Trophoblast cell (in vitro differentiated cells and primary cell): Measurements from ENCODE around the gene SELENOO.

ENCODE experiments used
- DNase-seq, 2 donors: peaks; one replicate each; pipeline ENCODE4 v3.0.0-alpha.2; 2016
- H2AFZ ChIP-seq: 2 replicates; pipeline ENCODE4 v1.6.1; 2013; ENCODE audit warnings: low read length, moderate library complexity, mild to moderate bottlenecking; ENCODE audit not compliant: insufficient read depth, poor library complexity
- H2AK5ac ChIP-seq: 2 replicates; pipeline ENCODE4 v1.6.1; 2013; ENCODE audit warnings: mild to moderate bottlenecking, low read length
- H2BK120ac ChIP-seq: 2 replicates; pipeline ENCODE4 v1.6.1; 2013; ENCODE audit warnings: low read length, mild to moderate bottlenecking, moderate library complexity; ENCODE audit not compliant: insufficient read depth, poor library complexity
- H2BK12ac ChIP-seq: 2 replicates; pipeline ENCODE4 v1.6.1; 2013; ENCODE audit warnings: mild to moderate bottlenecking, low read length, moderate library complexity
- H2BK5ac ChIP-seq: 2 replicates; pipeline ENCODE4 v1.6.1; 2013; ENCODE audit warnings: low read length, low read depth, moderate library complexity, mild to moderate bottlenecking; ENCODE audit not compliant: poor library complexity
- H3K14ac ChIP-seq: 2 replicates; pipeline ENCODE4 v1.6.1; 2013; ENCODE audit warnings: mild to moderate bottlenecking, low read length
- H3K18ac ChIP-seq: 2 replicates; pipeline ENCODE4 v1.6.1; 2013; ENCODE audit warnings: mild to moderate bottlenecking, low read length
- H3K23ac ChIP-seq: 2 replicates; pipeline ENCODE4 v1.6.1; 2013; ENCODE audit warnings: low read length
- H3K27ac ChIP-seq: 2 replicates; pipeline ENCODE4 v1.5.1; 2013; ENCODE audit warnings: low read depth, mild to moderate bottlenecking, inconsistent platforms, low read length, moderate library complexity
- H3K27me3 ChIP-seq: 2 replicates; pipeline ENCODE4 v1.6.1; 2013; ENCODE audit warnings: inconsistent platforms, mild to moderate bottlenecking, low read length, moderate library complexity; ENCODE audit not compliant: insufficient read depth
- H3K36me3 ChIP-seq, 2 experiments: 1 replicate in 1 of 2; 2 replicates in 1 of 2; pipeline ENCODE4 v1.6.1; 2013; ENCODE audit warnings: low read length in 2 of 2, mild to moderate bottlenecking in 2 of 2, moderate library complexity in 1 of 2; ENCODE audit not compliant: insufficient read depth in 2 of 2, control insufficient read depth in 1 of 2
- H3K4ac ChIP-seq: 2 replicates; pipeline ENCODE4 v1.6.1; 2013; ENCODE audit warnings: low read depth, mild to moderate bottlenecking, low read length, moderate library complexity
- H3K4me1 ChIP-seq, 2 experiments: 1 replicate in 1 of 2; 2 replicates in 1 of 2; pipeline ENCODE4 v1.6.1; 2013; ENCODE audit warnings: low read length in 2 of 2, mild to moderate bottlenecking in 2 of 2, moderate library complexity in 1 of 2; ENCODE audit not compliant: insufficient read depth in 2 of 2, control insufficient read depth in 1 of 2
- H3K4me2 ChIP-seq: 2 replicates; pipeline ENCODE4 v1.6.1; 2013; ENCODE audit warnings: inconsistent platforms, mild to moderate bottlenecking, low read length, moderate library complexity
- H3K4me3 ChIP-seq: 2 replicates; pipeline ENCODE4 v1.5.1; 2013; ENCODE audit warnings: mild to moderate bottlenecking, low read depth, low read length, inconsistent platforms
- H3K79me1 ChIP-seq: one replicate; pipeline ENCODE4 v1.6.1; 2013; ENCODE audit warnings: low read length
- H3K79me2 ChIP-seq: 2 replicates; pipeline ENCODE4 v1.6.1; 2013; ENCODE audit warnings: low read length, mild to moderate bottlenecking; ENCODE audit not compliant: control insufficient read depth, insufficient read depth, poor library complexity
- H3K9ac ChIP-seq: 2 replicates; pipeline ENCODE4 v1.6.1; 2013; ENCODE audit warnings: mild to moderate bottlenecking, low read length
- H3K9me3 ChIP-seq: 2 replicates; pipeline ENCODE4 v1.6.1; 2013; ENCODE audit warnings: low read depth, mild to moderate bottlenecking, control low read depth, inconsistent platforms, low read length; ENCODE audit not compliant: insufficient read depth
- H4K12ac ChIP-seq: 2 replicates; pipeline ENCODE4 v1.6.1; 2013; ENCODE audit warnings: low read depth, mild to moderate bottlenecking, low read length, moderate library complexity
- H4K8ac ChIP-seq: 2 replicates; pipeline ENCODE4 v1.6.1; 2013; ENCODE audit warnings: low read depth, mild to moderate bottlenecking, low read length, moderate library complexity
- H4K91ac ChIP-seq: one replicate; pipeline ENCODE4 v1.6.1; 2013; ENCODE audit warnings: low read depth, mild to moderate bottlenecking, low read length, moderate library complexity
- WGBS: extraction: QIAGEN DNeasy Blood & Tissue Kit; methylation state at CpG from one replicate; pipeline ENCODE4 v1.1.7; 2013; ENCODE audit warnings: missing lambda C conversion rate; ENCODE audit not compliant: insufficient read length, insufficient coverage; ENCODE audit errors: extremely low coverage; 5-methylcytosine and 5-hydroxymethylcytosine counted together

The SELENOO gene

GRCh38 chr22:50245214-50246072, 44.6 kb downstream of the SELENOO start:
- H3K4me2 ChIP-seq: peak overlapping the region; percentile 90
- peak overlapping the region; percentile 80 for H3K9ac ChIP-seq
- H3K4me3 ChIP-seq: peak overlapping the region; percentile 92
- no peak overlapping the region for H3K23ac ChIP-seq
- peak overlapping the region; percentile 29 for H2AK5ac ChIP-seq
- H4K8ac ChIP-seq: peak overlapping the region; percentile 97
- H3K18ac ChIP-seq: peak overlapping the region; percentile 95
- peak overlapping the region; percentile 52 for H2BK120ac ChIP-seq
- peak overlapping the region; percentile 75 for H3K4ac ChIP-seq
- peak overlapping the region; percentile 91 for H4K12ac ChIP-seq
- DNase-seq: no peak
- peaks cover 3% of the 10 kb centered on the region for H3K9me3 ChIP-seq
- H2BK5ac ChIP-seq: peak overlapping the region; percentile 73
- peaks cover 26 to 29% of the 10 kb centered on the region in 2 experiments for H3K36me3 ChIP-seq
- H3K4me1 ChIP-seq: peaks cover 15 to 24% of the 10 kb centered on the region in 2 experiments
- peak overlapping the region; percentile 86 for H4K91ac ChIP-seq
- no peaks in the 10 kb centered on the region for H3K27me3 ChIP-seq
- no peak overlapping the region for H2BK12ac ChIP-seq
- peak overlapping the region; percentile 86 for H2AFZ ChIP-seq
- peak overlapping the region; percentile 92 for H3K14ac ChIP-seq
- peaks cover 7% of the 10 kb centered on the region for H3K79me1 ChIP-seq
- peaks cover 11% of the 10 kb centered on the region for H3K79me2 ChIP-seq
- H3K27ac ChIP-seq: peak overlapping the region; percentile 87
- no CpG with 5 or more reads among the region's 53 CpGs for WGBS

- H4K12ac ChIP-seq: no peak overlapping the region
- no peak overlapping the region for H2BK5ac ChIP-seq
- peaks cover 3% of the 10 kb centered on the region for H3K9me3 ChIP-seq
- no peak overlapping the region for H3K27ac ChIP-seq
- H2AFZ ChIP-seq: no peak overlapping the region
- no peak overlapping the region for H2BK120ac ChIP-seq
- H3K4me1 ChIP-seq: peaks cover 18 to 29% of the 10 kb centered on the region in 2 experiments
- DNase-seq: no peak
- peaks cover 26 to 29% of the 10 kb centered on the region in 2 experiments for H3K36me3 ChIP-seq
- H3K23ac ChIP-seq: no peak overlapping the region
- H3K4me2 ChIP-seq: no peak overlapping the region
- H3K4ac ChIP-seq: no peak overlapping the region
- no peak overlapping the region for H3K14ac ChIP-seq
- H2AK5ac ChIP-seq: no peak overlapping the region
- H3K4me3 ChIP-seq: peak overlapping the region; percentile 16
- H4K8ac ChIP-seq: no peak overlapping the region
- H2BK12ac ChIP-seq: no peak overlapping the region
- WGBS: no CpG with 5 or more reads among the region's 20 CpGs
- H3K79me2 ChIP-seq: peaks cover 16% of the 10 kb centered on the region
- no peak overlapping the region for H4K91ac ChIP-seq
- no peaks in the 10 kb centered on the region for H3K27me3 ChIP-seq
- H3K18ac ChIP-seq: no peak overlapping the region
- no peak overlapping the region for H3K9ac ChIP-seq
- H3K79me1 ChIP-seq: peaks cover 13% of the 10 kb centered on the region
Observed at GRCh38 chr22:50246242-50247175, 45.7 kb downstream of the SELENOO start.

- no peak overlapping the region for H3K27ac ChIP-seq
- H3K36me3 ChIP-seq: peaks cover 26 to 29% of the 10 kb centered on the region in 2 experiments
- H3K79me2 ChIP-seq: peaks cover 16% of the 10 kb centered on the region
- DNase-seq: peak; percentile 34 to 58
- H3K27me3 ChIP-seq: no peaks in the 10 kb centered on the region
- WGBS: no CpG with 5 or more reads among the region's 16 CpGs
- H3K4ac ChIP-seq: no peak overlapping the region
- H2BK5ac ChIP-seq: no peak overlapping the region
- no peak overlapping the region for H2AK5ac ChIP-seq
- H4K91ac ChIP-seq: no peak overlapping the region
- H3K4me2 ChIP-seq: no peak overlapping the region
- H3K9me3 ChIP-seq: peaks cover 3% of the 10 kb centered on the region
- H3K14ac ChIP-seq: no peak overlapping the region
- no peak overlapping the region for H4K12ac ChIP-seq
- no peak overlapping the region for H4K8ac ChIP-seq
- H3K4me1 ChIP-seq: peaks cover 18 to 28% of the 10 kb centered on the region in 2 experiments
- no peak overlapping the region for H3K23ac ChIP-seq
- no peak overlapping the region for H2AFZ ChIP-seq
- H3K18ac ChIP-seq: no peak overlapping the region
- no peak overlapping the region for H2BK120ac ChIP-seq
- H3K4me3 ChIP-seq: peak overlapping the region; percentile 5
- H3K9ac ChIP-seq: no peak overlapping the region
- H2BK12ac ChIP-seq: no peak overlapping the region
- peaks cover 14% of the 10 kb centered on the region for H3K79me1 ChIP-seq
Observed at GRCh38 chr22:50247748-50248147, 46.9 kb downstream of the SELENOO start.
